Stimulated activated CD4-positive, alpha-beta T cell treated with anti-CD3 and anti-CD28 coated beads, TNF-alpha, amount 100 ng/mL, for 1 hour (primary cell): Measurements from ENCODE around the gene SMIM5.

Source experiments
- DNase-seq, 3 donors: peaks; one replicate each; pipeline ENCODE4 v3.0.0-alpha.2; 2020; ENCODE audit warnings: low read depth in 3 of 3, low spot score in 1 of 3

SMIM5 gene

DNA sequence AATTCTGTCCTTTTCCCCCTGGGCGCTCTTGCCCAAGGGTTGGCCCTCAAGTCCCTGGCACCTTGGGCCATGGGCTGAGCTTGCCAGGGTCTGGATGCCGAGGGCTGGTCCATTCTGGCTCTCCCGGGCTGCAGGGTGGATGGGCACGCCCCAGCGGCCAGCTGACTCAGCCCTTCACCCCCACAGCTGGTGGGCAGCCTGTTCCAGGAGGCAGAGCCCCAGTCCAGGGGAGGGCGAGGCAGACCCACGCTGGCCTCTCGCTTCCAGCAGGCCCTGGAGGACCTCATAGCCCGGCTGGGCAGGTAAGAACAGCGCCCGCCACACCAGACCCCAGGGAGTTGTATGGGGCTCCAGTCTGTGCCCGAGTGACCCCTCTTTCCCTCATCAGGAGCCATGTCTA, 30.6 kb upstream of the SMIM5 start:
- DNase-seq = no peak

GRCh38 chr17:75603123-75603522, 30.1 kb upstream of the SMIM5 start:
- DNase-seq = no peak

GRCh38 chr17:75604034-75604695, 29.1 kb upstream of the SMIM5 start:
- DNase-seq = no peak

- no peak for DNase-seq
Observed at GRCh38 chr17:75605790-75606189, 27.4 kb upstream of the SMIM5 start.

DNA sequence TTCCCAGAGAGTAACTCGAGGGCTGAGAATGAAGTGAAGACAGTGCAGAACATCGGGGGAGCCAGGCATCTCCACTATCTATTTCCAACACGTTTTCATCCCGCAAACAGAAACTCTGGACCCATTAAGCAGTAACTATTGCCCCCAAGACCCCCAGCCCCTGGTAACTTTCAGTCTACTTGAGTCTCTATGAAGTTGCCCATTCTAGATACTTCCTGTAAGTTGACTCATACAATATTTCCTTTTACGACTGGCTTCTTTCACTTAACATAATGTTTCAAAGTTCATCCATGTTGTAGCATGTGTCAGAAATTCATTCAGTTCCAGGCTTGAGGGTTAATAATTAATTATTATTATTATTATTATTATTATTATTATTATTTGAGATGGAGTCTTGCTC, 26.1 kb upstream of the SMIM5 start:
- DNase-seq = no peak

GRCh38 chr17:75610103-75610984, 22.9 kb upstream of the SMIM5 start:
- no peak for DNase-seq

DNA sequence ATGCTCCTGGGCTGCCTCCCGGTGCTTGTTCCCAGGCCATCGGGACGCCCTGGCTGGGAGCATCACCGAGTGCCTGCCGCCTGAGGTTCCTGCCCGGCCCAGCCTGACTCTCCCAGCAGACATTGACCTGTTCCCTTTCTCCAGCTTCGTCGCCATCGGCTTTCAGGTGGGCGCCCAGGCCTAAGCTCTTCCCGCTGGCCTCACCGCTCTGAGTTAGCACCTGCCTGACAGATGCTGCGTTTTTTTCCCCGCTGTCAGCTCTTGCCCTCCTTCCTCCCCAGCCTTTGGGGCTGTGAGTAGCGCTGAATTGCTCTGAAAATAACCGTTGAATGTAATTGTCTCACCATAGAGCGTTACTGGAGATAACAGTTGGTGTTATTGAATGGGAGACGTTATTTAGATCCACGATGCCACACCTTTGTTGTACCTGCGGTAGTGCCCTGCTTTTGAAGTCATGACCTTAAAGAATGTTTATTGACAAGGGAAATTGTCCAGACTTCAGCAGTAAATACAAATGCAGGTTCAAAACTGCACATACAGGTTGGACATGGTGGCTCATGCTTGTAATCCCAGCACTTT, 21.3 kb upstream of the SMIM5 start:
- no peak for DNase-seq

DNA sequence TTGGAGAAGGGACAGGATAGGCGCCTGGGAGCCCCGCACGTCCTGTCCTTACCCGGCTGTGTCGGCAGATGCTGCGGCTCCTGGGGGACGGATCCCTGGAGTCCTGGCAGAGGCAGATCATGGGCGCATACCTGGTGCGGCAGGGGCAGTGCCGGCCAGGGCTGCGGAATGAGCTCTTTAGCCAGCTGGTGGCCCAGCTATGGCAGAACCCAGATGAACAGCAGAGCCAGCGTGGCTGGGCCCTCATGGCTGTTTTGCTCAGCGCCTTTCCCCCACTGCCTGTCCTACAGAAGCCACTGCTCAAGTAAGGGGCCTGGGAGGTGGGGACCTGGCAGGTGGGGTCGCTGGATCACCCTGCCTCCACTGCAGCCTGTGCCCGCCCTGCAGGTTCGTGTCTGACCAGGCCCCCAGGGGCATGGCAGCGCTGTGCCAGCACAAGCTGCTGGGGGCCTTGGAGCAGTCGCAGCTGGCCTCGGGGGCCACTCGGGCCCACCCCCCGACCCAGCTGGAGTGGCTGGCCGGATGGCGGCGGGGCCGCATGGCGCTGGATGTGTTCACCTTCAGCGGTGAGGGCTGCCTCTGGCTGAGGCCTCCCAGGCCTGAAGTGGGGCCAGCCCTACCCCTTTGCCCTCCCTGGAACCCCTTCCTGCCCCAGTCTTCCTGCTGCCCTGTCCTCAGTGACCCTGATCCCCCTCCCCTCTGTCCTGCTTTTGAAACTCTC, 20.2 kb upstream of the SMIM5 start:
- DNase-seq = no peak

DNA sequence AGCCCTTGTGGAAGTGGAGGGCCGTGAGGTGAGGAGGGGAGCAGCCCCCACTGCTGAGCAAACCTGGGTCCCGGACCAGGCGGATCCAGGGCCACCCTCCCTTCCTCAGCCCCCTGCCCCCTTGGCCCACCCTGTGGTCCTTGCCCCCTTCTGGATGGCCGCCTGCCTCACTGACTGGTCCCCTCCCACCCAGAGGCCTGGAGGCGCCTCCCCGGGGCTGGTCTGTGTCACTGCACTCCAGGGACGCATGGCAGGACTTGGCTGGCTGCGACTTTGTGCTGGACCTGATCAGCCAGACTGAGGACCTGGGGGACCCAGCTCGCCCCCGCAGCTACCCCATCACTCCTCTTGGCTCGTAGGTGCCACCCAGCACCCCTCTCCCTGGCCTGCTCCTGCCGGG, 19.2 kb upstream of the SMIM5 start:
- DNase-seq = no peak

DNA sequence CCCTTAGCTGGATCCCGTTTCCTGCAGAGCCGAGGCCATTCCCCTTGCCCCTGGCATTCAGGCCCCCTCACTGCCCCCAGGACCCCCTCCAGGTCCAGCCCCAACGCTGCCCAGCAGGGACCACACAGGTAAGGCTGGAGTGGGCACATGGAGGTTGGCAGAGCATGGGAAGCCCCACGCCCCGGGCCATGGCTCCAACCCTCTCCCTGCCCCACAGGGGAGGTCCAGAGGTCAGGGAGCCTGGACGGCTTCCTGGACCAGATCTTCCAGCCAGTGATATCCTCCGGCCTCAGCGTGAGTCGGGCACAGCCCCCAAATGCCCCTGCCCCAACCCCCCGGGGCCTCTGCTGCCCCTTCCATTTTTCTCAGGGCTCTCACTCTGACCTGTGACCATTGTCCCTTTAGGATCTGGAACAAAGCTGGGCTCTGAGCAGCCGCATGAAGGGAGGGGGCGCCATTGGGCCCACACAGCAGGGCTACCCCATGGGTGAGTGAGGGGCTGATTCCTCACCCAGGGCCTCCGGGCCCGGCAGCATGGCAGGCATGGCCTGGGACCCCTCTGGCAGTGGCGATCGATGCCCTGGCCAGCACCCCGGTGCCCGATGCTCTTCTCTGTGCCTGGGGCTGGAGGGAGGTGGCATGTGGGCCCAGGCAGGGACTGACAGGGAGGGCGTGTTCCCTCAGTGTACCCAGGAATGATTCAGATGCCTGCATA, 18.5 kb upstream of the SMIM5 start:
- DNase-seq = no peak

DNA sequence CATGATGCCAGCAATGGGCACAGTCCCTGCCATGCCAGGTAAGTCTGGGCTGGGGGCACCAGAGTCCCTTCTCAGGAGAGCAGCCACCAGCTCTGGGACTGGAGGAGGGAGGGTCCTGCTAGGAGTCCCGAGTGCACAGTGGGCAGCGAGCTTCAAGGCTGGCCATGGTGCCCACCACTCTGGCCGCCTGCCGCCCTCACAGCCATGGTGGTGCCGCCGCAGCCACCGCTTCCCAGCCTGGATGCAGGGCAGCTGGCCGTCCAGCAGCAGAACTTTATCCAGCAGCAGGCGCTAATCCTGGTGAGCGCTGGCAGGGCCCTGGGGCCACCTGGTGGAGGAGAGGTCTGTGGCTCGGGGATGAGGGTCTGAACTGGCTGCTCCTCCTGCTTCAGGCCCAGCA, 17.9 kb upstream of the SMIM5 start:
- no peak for DNase-seq

DNA sequence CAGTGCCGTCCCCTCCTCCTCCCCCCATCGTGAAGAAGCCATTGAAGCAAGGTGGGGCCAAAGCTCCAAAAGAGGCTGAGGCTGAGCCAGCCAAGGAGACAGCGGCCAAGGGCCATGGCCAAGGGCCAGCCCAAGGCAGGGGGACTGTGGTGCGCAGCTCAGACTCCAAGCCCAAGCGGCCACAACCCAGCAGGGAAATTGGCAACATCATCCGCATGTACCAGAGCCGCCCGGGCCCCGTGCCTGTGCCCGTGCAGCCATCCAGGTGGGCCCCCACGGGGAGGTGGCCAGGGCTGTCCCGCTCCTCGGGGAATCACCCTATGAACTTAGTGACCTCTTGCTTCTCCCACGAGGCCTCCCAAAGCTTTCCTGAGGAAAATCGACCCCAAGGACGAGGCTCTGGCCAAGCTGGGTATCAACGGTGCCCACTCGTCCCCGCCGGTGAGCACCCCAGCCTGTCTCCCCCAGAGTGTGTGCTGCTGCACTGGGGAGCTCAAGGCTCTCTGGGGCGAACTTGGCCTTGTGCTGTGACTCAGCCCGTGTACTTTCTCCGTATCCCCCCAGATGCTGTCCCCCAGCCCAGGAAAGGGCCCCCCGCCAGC, 16.6 kb upstream of the SMIM5 start:
- DNase-seq = no peak

GRCh38 chr17:75617218-75617617, 16.0 kb upstream of the SMIM5 start:
- DNase-seq = no peak

DNA sequence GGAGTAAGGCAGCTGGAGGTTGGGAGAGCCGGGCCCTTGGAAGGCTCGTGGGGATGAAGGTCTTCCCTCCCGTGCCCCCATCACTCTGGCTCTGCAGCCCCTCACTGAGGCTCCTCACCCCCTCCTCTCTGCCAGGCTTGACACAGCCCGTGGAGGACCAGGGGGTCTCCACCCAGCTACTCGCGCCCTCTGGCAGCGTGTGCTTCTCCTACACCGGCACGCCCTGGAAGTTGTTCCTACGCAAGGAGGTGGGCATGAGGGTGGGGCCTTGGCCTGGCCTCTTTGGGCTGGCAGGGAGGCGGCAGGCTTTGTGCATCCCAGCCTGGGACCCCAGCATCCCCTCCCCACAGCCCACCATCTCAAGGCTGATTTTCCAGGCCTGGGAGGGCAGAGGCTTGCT, 15.6 kb upstream of the SMIM5 start:
- DNase-seq = no peak

- peak in 1 of 3 donors; percentile 14 for DNase-seq
Observed at GRCh38 chr17:75619506-75620431, 13.5 kb upstream of the SMIM5 start.

DNA sequence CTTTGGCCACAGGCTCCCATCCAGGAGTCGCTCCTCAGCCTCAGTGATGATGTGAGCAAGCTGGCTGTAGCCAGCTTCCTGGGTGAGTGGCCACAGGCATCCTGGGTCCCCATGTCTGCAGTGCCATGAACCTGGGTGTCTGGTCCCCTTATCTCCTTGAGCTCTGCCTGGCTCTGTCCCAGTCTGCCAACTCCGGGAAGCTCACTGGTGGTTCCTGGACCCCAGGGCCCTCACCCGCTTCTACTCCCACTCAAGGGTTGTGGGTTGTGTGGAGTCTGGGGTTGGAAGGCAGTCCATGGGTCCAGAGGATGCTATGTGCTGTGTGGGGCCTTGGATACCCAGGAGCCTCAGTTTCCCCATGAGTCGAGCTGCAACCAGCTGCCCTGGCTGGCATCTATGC, 11.7 kb upstream of the SMIM5 start:
- no peak for DNase-seq

GRCh38 chr17:75622076-75622475, 11.2 kb upstream of the SMIM5 start:
- DNase-seq = no peak

GRCh38 chr17:75622771-75623273, 10.4 kb upstream of the SMIM5 start:
- no peak for DNase-seq

DNA sequence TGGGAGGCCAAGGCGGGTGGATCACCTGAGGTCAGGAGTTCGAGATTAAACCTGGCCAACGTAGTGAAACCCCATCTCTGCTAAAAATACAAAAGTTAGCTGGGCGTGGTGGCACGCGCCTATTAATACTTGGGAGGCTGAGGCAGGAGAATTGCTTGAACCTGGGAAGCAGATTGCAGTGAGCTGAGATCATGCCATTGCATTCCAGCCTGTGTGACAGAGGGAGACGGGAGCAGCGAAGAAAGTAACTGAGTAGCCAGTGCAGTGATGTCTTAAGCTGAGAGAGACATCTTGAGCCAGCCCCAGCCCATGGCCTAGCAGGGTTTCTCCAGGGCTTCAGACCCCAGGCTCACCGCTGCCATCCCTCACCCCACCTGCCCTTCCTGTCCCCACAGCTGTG, 9.8 kb upstream of the SMIM5 start:
- DNase-seq = no peak
